ENCODE data around the gene LRP6.

Gene LRP6

DNA sequence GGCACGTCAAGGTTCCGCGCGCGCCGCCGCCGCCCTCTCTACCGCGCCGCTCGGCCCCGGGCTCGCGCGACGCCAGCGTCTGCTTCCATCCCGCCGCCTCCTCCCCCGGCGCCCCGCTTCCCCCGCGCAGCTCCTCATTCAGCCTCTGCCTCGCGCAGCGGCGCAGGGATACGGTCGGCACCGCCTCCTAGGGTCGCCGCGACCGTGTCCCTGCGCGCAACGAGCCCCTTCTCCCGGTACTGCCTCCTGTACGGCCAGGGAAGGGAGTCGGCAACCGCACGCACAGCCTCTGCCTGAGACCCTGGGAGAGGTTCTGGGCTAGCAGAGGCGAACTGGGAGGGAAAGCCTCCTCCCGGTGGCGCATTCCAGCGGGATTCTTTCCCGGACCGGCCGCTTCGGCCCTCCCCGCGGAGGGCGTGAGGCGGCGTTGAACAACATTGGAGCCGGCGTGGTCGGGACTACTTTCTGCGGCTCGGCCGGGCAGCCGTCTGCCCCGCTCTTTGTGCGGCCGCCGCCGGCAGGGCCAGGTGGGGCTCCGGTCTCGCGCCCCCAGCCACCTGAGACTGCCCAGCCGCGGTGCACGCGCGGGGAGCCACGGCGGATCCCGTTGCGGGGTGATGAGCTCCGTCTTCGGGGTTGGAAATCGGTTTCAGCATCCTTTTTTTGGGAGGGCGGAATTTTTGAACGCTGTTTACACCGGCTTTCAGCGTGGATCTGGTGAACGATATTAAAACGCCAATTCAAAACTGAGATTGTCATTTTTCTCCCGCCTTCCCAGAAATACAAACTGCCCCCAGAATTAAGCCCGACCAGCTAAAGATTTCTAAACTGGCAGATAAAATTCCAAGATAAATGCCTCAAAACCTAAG, at the start of gene LRP6:
Gene LRP6 (minus strand): TSS at position 172 of the 869 bp plus-strand sequence. CDS start 309 bp downstream, outside the sequence.
- TF ChIP-seq GATA2 (IDR thresholded peaks at IDR 0.05; ENCODE audit: low read depth, low read length), result no peak; the same call in 1 of the 2 replicates
- TF ChIP-seq GATA3 (IDR thresholded peaks at IDR 0.05; ENCODE audit: low read depth, low read length), result no peak

DNA sequence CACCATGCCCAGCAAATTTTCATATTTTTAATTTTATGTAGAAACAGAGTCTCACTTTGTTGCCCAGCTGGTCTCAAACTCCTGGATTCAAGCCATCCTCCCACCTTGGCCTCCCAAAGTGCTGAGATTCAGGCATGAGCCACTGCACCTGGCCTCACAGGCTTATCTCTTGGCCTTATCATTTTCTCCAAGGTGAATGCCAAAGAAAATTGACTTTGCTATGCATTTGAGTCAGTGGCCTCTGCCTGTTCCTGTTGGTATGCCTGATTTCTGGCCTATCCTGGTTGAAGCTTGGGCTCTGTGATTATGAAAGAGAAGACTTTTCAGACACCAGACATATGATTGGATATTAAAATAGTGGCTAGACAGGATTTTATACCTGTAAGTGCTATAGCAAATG, 49.0 kb upstream of the LRP6 start:
- TF ChIP-seq GATA3 (IDR thresholded peaks at IDR 0.05; ENCODE audit: low read depth, low read length) (no peak), GATA2 (IDR thresholded peaks at IDR 0.05; ENCODE audit: low read depth, low read length) (no peak)

DNA sequence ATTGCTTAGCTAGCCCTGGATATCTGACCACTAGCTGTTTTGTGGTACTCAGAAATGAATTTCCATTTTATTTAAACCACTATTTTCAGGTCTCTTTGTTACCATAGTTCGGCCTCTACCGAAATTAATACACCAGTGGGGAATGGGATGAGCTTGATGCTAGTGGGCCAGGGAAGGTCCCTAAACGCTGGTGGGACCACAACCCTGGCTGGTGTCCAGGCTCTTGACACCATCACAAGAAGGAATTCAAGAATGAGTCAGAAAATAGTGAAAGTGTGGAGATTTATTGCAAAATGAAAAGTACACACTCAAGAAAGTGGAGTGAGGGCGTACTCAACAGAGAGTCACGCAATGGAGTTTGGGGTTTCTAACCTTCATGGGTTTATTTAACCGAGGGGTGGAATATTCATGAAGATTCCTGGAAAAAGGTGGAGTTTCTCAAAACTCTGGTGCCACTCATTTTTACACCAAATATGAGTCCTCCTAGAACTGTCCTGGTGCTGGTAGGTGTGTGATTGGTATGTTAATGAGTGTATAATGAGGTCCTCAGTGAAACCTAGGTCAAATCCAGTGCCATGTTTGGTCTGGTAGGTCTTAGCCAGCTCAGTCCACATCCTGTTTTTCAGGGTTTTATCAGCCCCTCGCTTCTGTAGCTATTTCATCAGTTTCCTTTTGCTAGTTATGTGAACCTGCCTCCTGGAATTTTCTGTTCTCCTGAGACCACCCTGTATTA, 38.9 kb upstream of the LRP6 start:
- TF ChIP-seq GATA2 (IDR thresholded peaks at IDR 0.05; ENCODE audit: low read depth, low read length) (no peak), GATA3 (IDR thresholded peaks at IDR 0.05; ENCODE audit: low read depth, low read length) (no peak)

DNA sequence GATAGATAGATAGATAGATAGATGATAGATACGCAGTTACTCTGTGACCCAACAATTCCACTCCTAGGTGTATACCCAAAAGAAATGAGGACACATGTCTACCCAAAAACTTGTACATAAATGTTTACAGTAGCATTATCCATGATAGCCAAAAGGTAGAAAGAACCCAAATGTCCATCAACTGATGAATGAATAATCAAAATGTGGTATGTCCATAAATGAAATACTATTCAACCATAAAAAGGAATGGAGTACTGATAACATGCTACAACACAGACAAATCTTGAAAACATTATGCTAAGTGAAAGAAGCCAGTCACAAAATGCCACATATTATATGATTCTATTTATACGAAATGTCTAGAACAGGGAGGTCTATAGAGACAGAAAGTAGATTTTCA, 36.1 kb upstream of the LRP6 start:
- TF ChIP-seq GATA2 (IDR thresholded peaks at IDR 0.05; ENCODE audit: low read depth, low read length) (no peak), GATA3 (IDR thresholded peaks at IDR 0.05; ENCODE audit: low read depth, low read length) (no peak)

DNA sequence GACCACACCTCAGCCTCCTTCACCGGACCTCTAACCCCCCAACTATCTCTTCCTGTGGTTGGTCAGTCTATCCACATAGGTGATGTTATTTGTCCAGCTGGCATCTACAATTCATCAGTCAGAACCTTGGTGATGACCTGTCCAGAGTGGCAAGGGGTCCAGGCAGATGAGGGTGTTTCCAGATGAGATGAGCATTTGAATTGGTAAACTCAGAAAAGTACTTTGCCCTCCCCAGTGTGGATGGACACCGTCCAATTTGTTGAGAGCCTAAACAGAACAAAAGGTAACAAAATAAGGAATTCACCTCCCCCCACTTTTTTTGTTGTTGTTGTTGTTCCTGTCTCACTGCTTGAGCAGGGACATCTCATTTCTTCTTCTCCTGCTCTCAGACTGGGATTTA, 34.3 kb upstream of the LRP6 start:
- TF ChIP-seq GATA2 (IDR thresholded peaks at IDR 0.05; ENCODE audit: low read depth, low read length) (no peak), GATA3 (IDR thresholded peaks at IDR 0.05; ENCODE audit: low read depth, low read length) (no peak)

DNA sequence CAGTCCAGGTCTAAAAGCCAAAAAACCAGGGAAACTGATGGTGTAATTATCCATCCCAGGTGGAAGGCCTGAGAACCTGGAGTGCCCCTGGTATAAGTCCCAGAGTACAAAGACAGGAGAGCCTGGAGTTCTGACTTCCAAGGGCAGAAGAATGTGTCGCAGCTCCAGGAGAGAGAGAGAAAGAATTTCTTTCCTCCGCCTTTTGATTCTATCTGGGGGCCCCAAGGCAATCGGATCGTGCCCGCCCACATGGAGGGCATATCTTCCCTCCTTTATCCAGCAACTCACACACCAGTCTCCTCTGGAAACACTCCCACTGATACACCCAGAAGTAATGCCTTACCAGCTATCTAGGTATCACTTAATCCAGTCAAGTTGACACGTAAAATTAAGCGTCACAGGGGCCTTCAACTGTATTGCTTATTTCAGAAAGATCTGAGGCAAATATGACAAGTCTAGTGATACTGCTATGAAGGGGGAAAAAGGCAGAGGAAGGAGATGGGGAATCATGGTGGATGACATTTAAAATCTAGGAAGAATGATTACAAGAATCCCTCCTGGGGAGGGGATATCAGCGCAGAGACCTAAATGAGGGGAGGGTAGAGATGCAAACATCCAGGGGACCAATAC, 30.5 kb upstream of the LRP6 start:
- TF ChIP-seq GATA3 (IDR thresholded peaks at IDR 0.05; ENCODE audit: low read depth, low read length), result no peak
- TF ChIP-seq GATA2 (IDR thresholded peaks at IDR 0.05; ENCODE audit: low read depth, low read length), result no peak

DNA sequence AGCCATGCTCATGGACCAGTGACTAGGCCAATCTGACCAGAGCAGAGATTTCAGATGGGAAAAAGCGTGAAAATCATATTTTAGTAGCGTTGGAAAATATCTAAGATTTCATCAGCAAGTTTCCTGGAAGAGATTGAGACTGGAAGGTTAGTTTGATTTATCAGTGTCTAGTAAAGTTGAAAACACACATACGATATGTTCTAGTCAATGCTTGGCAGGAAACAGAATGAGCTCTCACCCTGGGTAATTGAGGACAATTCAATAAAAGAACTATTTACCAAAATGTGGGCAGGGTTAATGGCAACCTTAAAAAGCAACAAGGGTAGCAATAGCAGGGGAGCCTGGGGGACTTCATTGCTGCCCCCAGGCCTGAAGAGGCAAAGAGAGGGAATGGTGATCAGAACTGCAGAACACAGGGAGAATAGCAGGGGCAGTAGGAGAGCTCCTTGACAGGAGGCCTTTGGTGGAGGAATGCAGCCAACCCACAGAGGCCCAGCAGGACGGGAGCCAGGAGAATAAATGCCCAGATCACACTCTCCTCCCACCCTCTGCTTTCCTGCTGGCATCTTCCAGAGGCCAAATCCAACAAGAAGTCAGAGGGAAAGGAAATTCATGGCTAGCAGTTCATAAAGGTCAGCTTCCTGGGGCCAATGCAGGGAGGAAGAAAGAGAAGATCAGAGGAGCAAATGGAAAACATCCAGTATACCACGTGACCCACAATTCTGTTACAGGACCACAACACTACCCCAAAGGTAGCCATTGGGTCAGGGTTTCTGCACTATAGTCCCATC, 27.6 kb upstream of the LRP6 start:
- no peak for TF ChIP-seq GATA3 (IDR thresholded peaks at IDR 0.05; ENCODE audit: low read depth, low read length)
- no peak for TF ChIP-seq GATA2 (IDR thresholded peaks at IDR 0.05; ENCODE audit: low read depth, low read length)

DNA sequence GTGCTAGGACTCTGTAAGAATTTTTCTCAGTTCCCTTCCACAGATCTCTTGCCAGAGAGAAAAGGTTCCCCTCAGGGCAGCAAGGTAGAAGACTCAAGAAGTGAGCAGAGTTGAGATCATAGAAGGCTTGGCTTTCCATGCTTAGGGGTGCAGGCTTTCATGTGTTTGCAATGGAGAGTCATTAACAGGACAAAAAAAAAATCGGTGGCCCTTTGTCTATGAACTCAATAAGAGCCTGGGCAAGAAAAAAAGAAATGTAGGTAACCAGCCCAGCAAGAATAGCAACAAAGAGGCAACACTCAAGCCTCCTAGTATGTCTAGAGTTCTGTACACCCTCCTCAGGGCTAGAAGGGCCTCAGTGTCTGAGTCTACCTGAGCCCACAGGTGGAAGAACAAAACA, 23.4 kb upstream of the LRP6 start:
- TF ChIP-seq GATA2 (IDR thresholded peaks at IDR 0.05; ENCODE audit: low read depth, low read length) (no peak), GATA3 (IDR thresholded peaks at IDR 0.05; ENCODE audit: low read depth, low read length) (no peak)

DNA sequence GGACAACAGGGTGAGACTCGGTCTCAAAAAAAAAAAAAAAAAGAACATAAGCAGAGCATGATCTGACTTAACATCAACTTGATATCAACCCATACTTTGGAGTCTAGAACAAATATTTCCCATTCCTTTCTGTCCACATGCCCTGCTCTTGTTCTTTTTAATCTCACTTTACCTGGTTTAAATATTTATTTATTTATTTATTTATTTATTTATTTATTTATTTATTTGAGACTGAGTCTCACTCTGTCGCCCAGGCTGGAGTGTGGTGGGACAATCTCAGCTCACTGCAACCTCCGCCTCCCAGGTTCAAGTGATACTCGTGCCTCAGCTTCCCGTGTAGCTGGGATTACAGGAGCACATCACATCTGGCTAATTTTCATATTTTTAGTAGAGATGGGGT, 19.6 kb upstream of the LRP6 start:
- no peak for TF ChIP-seq GATA2 (IDR thresholded peaks at IDR 0.05; ENCODE audit: low read depth, low read length)
- no peak for TF ChIP-seq GATA3 (IDR thresholded peaks at IDR 0.05; ENCODE audit: low read depth, low read length)

DNA sequence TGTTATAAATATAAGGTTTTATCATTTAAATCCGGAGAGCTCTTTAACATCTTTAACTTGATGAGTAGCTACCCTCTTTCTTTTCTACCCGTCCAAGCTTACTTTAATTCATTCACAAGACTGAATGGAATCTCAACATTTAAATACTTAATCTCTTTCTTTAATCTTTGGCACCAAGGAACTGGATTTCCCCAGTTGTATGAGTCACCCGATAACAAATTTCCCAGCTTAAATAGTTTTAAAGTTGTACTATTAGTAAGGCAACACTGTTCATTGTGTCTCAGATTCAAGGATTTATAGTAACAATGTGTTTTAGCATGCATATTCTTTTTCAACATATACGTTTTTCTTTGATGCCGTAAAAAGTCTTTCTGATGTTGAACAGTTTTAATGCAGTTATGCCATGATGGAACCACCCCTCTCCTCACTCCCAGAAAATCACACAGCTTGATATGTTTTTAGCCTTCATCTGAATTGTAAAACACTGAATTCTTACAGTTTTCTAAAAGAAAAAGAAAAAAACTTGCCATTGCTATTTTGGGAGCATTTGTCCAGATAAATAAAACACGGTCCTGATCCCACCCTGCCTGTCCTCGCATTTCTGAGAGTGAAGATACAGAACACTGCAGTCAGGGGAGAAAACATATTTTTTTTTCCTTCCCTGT, 16.0 kb upstream of the LRP6 start:
- TF ChIP-seq GATA3 (IDR thresholded peaks at IDR 0.05; ENCODE audit: low read depth, low read length) (no peak), GATA2 (IDR thresholded peaks at IDR 0.05; ENCODE audit: low read depth, low read length) (no peak)

DNA sequence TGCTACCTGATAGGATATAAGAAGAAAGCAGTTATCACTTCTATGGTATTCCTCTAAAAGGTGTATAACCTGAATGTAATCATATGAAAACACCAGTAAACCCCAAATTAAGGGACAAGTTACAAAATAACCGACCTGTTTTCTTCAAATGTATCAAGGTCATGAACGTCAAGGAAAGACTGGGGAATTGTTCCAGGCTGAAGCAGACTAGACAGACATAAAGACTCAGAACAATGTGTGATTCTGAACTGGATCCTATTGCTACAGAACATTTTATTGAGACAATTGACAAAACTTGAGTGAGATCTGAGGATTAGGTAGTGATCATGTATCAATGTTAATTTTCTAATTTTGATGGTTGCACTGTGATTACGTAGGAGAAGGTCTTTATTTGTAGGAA, 15.4 kb upstream of the LRP6 start:
- TF ChIP-seq GATA2 (IDR thresholded peaks at IDR 0.05; ENCODE audit: low read depth, low read length) (no peak), GATA3 (IDR thresholded peaks at IDR 0.05; ENCODE audit: low read depth, low read length) (no peak)

DNA sequence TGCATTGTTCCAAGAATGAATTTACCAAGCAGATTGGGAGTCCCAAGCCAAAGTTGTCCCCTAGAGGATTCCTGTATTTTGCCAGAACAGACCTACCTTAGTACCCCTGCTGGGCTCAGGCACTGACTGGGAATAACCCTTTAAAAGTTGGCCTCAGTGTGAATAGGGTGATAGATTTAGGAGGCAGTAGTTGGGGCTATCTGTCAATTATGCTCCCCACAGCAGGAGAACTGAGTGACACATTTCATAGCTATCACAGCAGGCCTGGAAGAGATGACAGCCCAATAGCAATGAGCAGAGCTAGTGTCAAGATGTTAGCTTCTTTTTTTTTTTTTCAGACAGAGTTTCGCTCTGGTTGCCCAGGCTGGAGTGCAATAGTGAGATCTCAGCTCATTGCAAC, 14.3 kb upstream of the LRP6 start:
- no peak for TF ChIP-seq GATA2 (IDR thresholded peaks at IDR 0.05; ENCODE audit: low read depth, low read length)
- no peak for TF ChIP-seq GATA3 (IDR thresholded peaks at IDR 0.05; ENCODE audit: low read depth, low read length)

DNA sequence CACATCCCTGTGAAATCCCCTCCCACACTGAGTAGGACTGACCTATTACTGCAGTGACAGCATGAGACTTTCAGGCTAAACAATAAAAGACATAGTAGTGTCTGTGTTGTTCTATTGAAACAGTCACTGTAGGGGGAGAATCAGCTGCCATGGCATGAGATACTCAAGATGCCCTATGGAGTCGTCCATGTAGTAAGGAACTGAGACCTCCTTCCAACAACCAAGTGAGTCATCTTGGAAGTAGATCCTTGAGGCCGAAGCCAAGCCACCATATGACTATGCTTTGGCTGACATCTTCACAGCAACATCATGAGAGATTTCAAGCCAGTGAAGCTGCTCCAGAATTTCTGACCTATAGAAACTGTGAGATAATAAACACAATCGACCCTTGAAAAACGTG, 12.1 kb upstream of the LRP6 start:
- no peak for TF ChIP-seq GATA2 (IDR thresholded peaks at IDR 0.05; ENCODE audit: low read depth, low read length)
- TF ChIP-seq GATA3 (IDR thresholded peaks at IDR 0.05; ENCODE audit: low read depth, low read length), result no peak

All from SH-SY5Y (cell line).